IPS-11a (cell line): Measurements from ENCODE around the gene ERGIC3.
"Not testable (repeated sequence)": the region's sequence is repeated elsewhere in the genome, so short reads cannot be mapped to it uniquely, and the experiment has no call there.

Source experiments
- H3K4me3 ChIP-seq: one replicate; pipeline ENCODE4 v1.5.1; 2013; ENCODE audit warnings: low read depth, low read length, control low read depth

ERGIC3 gene

GRCh38 chr20:35517767-35518166 is 24.1 kb upstream of the ERGIC3 start:
- not testable (repeated sequence) for H3K4me3 ChIP-seq

DNA sequence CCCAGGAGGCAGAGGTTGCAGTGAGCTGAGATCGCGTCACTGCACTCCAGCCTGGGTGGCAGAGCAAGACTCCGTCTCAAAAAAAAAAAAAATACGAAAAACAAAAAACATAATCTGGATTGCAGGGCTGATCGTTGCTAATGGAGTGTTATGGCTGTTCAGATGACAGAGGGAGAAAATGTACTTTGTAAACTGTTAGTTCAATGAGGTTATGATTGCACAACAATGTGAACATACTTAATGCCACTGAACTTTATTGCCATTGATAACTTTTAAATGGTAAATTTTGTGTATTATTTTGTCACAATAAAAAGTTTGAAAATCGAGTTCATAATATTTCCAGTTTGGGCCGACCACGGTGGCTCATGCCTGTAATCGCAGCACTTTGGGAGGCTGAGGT is 22.9 kb upstream of the ERGIC3 start:
- H3K4me3 ChIP-seq = no peak overlapping the region

DNA sequence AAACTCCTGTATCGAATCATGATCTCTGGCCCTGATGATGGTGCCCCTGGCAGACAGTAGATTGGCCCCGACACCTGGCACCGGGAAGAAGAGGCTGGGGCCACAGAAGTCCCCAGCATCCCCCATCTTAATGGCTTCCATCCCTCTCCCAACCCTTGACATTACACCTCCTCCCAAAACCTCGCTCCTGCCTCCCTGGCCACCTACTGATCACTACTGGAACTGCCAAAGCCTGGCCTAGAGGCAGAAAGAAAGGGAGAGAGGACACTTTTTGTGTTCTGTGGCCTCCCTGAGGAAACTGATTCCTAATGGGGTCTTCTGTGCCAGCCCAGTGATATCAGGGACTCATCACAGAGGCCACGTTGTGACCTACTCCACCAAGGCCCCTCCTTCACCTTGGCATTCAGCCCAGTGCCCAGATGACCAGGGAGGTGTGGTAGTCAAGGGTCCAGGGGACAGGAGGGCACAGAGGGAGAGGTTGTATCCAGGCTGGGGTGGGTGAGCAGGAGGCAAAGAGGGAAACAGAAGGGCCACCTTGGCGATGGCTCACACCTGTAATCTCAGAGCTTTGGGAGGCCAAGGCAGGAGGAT is 18.5 kb upstream of the ERGIC3 start:
- no peak overlapping the region for H3K4me3 ChIP-seq

DNA sequence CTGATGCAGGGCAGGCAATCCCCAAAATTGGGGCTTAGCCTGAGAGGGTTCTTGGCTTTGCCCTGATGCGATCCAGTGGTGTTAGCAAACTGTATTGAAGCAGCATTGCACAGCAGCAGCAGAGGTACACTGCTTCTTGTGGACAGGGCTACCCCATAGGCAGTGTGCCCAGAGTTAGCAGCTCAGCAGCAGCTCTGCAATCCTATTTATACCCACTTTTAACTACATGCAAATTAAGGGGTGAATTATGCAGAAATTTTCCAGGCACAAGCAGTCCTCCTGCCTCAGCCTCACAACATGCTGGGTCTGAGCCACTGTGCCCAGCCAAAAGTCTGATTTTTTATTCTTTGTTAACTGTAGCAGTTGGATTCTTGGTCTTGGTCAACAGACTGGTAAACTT is 16.2 kb upstream of the ERGIC3 start:
- no peak overlapping the region for H3K4me3 ChIP-seq

GRCh38 chr20:35527122-35527769 is 14.6 kb upstream of the ERGIC3 start:
- H3K4me3 ChIP-seq = no peak overlapping the region

- no peak within 1 kb of the TSS for H3K4me3 ChIP-seq
These were observed 12.3 kb upstream of the ERGIC3 start, which contains the start of gene C20orf173 for GRCh38 chr20:35529552-35529951. Gene C20orf173 (minus strand): TSS chr20:35529652. CDS start chr20:35529373, 279 bp downstream.

DNA sequence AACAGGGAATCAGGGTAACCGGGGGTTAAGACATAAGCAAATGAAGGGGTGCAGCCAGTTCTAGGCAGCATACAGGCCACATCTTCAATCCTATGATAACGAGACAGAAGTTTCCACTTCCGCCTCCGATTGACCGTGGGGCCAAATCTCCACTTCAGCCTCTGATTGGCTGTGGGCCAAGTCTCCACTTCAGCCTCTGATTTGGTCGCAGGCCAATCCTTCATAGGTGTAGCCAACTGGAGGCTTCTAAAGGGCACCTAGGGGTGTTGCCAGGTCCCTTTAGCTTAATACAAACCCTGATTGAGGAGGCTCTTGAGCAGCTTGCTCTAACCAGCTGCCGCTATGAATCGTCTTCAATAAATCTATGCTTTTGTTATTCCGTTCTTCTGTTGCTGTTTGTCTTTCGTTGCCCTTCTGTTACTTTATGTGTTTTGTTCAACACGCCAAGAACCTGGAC is 2.1 kb upstream of the ERGIC3 start:
- H3K4me3 ChIP-seq = peak overlapping the region; percentile 8

DNA sequence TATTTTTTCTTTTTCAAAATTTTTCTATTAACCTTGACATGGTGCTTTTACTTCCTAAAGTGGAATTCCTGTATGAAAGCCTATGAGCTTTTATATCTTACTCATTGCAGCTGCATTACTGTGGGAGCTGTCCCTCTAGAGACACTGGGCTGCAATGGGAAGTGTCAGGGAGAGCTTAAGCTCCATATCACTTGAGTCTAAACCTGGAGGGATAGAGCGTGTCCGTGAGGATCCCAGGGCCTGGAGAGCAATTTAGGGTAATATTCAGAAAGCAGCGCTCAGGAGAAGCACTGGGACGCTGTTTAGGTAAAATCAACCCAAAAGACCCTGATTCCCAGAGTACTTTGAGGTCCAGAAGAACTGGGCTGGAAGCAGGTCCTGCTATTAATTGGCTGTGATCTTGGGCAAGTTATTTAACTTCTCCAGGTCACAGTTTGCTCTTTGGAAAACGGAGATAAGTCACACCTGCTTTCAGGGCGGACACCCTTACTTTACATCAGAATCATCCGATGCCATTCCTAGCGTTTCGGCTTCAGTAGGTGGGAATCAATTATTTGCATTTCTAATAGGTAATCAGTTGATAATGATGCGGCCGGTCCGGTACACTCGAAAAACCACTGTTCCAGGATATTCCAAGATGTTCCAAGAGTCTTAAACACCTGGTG is 628 bp upstream of the ERGIC3 start:
- H3K4me3 ChIP-seq = peak overlapping the region; percentile 78

DNA sequence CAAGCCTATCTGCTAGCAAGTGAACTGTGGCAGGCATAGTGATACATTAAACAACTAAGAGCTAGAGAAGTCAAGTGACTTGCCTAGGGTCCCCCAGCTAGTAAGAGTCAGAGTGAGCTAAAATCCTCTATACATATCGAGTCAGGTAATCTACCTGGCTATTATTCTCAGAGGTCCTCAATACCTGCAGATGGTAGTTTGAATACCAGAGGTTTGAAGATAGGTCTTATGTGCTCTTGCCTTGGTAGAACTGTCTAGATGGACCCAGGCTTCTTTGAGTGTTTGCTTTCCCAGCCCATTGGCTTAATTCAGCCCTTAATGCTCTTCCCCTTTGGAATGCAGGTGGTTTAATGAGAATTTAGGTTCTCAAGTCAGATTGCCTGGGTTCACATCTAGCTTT is 1.1 kb downstream of the ERGIC3 start:
- H3K4me3 ChIP-seq = peak overlapping the region; percentile 78

GRCh38 chr20:35544436-35544835 is 2.6 kb downstream of the ERGIC3 start:
- no peak overlapping the region for H3K4me3 ChIP-seq

GRCh38 chr20:35544941-35545340 is 3.1 kb downstream of the ERGIC3 start:
- H3K4me3 ChIP-seq = not testable (repeated sequence)

DNA sequence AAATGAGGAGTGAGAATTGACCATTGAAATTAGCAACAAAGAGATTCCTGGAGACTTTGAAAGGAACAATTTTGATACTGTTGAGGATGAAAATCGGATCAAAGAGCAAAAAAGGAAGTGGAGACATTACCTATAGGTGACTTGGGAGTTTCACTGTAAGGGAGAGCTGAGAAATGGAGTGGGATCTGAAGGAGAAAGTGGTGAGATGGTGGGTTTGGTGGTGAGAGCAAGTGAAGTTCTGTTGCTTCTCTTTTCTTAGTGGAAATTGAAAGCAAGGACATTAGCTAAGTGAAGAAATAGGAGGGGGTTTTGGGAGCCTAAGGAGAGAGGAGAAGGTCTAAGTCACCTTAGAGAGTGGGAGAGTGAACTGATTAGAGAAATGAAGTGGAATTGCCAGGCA is 4.2 kb downstream of the ERGIC3 start:
- no peak overlapping the region for H3K4me3 ChIP-seq

DNA sequence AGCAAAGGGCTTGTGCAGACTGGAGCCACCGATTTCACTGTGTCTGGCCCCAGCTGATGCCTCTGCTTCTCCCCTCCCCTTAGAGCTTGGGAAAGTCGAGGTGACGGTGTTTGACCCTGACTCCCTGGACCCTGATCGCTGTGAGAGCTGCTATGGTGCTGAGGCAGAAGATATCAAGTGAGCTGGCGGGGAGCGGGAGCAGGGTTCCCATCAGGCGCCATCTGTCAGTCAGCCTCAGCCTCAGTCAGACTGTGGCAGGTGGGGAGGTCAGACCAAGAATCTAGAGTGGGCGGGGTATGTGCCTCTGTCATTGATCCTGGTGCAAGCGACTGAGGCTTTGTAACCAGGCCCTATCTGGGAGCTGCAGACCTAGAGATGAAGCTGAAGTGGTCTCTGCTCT is 5.5 kb downstream of the ERGIC3 start:
- no peak overlapping the region for H3K4me3 ChIP-seq

- H3K4me3 ChIP-seq = no peak overlapping the region
These were observed 9.6 kb downstream of the ERGIC3 start for GRCh38 chr20:35551503-35551902.

- H3K4me3 ChIP-seq = no peak overlapping the region
These were observed 11.0 kb downstream of the ERGIC3 start for GRCh38 chr20:35552914-35553313.

- H3K4me3 ChIP-seq = not testable (repeated sequence)
These were observed 13.6 kb downstream of the ERGIC3 start for GRCh38 chr20:35555461-35555860.

GRCh38 chr20:35555951-35556645 is 14.2 kb downstream of the ERGIC3 start:
- no peak overlapping the region for H3K4me3 ChIP-seq

- H3K4me3 ChIP-seq = no peak overlapping the region
These were observed 15.0 kb downstream of the ERGIC3 start for GRCh38 chr20:35556871-35557270.

DNA sequence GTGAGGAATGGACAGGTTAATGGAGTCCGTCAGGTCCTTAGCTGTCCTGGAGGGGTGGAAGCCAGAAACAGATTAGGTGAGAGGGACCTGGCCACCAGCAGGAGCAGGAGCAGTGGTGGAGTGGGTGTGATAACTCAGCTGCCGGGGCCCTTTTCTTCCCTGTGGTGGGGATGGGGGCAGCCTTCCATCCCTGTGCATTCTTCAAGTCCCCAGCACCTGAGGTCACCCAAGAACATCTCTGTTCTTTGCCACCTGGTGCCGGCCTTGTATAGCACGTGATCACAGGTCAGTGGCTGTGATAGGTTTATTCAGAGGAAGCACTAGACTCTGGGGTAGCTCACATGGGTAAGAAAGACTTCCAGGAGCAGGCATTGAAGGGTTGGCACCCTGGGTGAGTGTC is 16.6 kb downstream of the ERGIC3 start:
- H3K4me3 ChIP-seq = no peak overlapping the region

GRCh38 chr20:35559042-35559693 is 17.3 kb downstream of the ERGIC3 start:
- no peak overlapping the region for H3K4me3 ChIP-seq

GRCh38 chr20:35560105-35560511 is 18.2 kb downstream of the ERGIC3 start:
- no peak overlapping the region for H3K4me3 ChIP-seq
